DND-41 (cell line): Measurements from ENCODE around the gene GREM2.

Source experiments
- CTCF ChIP-seq: IDR thresholded peaks from 2 replicates; pipeline ENCODE4 v1.5.1; 2012; ENCODE audit warnings: borderline replicate concordance, low read length, moderate library complexity, mild to moderate bottlenecking; ENCODE audit not compliant: poor library complexity, severe bottlenecking; ENCODE audit errors: extremely low read depth
- EZH2 ChIP-seq: IDR thresholded peaks from 3 replicates; pipeline ENCODE4 v1.6.1; 2012; ENCODE audit warnings: borderline replicate concordance, low read depth, mild to moderate bottlenecking, moderate library complexity, low read length, inconsistent platforms; ENCODE audit not compliant: severe bottlenecking

GRCh38 chr1:240464099-240464498 lies 147.9 kb downstream of the GREM2 start:
- TF ChIP-seq CTCF (no peak), EZH2 (no peak)
